ENCODE measurements around the gene TRIM7.
"Not testable (repeated sequence)": the region's sequence is repeated elsewhere in the genome, so short reads cannot be mapped to it uniquely, and the experiment has no call there.

TRIM7 gene

DNA sequence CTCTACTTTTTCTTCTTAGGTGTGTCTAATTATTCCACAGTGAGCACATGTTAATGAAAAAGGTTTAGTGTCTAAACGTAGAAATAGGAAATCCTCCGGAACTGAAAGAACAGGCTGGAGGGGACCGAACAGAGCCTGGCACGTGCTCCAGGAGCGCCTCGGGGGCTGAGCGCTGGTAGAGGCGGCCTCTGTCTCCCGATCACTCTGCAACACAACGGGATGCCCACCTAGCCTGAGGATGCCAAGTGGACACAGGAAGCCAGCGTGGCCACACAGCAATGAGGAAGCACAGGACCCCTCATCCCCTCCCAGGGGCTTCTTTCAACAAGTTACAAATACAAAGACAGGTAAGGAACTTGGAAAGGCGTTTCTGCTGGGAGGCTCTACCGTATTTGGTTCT, 19.4 kb downstream of the TRIM7 start:
- intact Hi-C loops (cut with DNase I), result loop anchor here (5.0 to 10.0 kb wide), 3 partner anchors 77 to 401 kb away; partner anchors contain the start of genes TRIM52 and ZFP62

DNA sequence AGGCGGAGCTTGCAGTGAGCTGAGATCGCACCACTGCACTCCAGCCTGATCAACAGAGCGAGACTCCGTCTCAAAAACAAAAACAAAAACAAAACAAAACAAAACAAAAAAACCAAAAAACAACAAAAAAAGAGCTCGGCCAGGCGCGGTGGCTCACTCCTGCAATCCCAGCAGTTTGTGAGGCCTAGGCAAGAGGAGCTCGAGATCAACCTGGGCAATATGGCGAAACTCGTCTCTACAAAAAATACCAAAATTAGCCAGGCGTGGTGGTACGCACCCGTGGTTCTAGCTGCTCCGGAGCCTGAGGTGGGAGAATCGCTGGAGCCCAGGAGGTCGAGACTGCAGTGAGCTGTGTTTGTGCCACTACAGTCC, 20.2 kb downstream of the TRIM7 start:
- peak in 1 of 10 donors; percentile 56 for DNase-seq
- intact Hi-C loops (cut with DNase I), result loop anchor here (5.0 to 10.0 kb wide), 3 partner anchors 77 to 400 kb away; partner anchors contain the start of genes TRIM52 and ZFP62

More for the DNA sequence above, 19.4 kb downstream of the TRIM7 start:
- DNase-seq, result no peak

DNA sequence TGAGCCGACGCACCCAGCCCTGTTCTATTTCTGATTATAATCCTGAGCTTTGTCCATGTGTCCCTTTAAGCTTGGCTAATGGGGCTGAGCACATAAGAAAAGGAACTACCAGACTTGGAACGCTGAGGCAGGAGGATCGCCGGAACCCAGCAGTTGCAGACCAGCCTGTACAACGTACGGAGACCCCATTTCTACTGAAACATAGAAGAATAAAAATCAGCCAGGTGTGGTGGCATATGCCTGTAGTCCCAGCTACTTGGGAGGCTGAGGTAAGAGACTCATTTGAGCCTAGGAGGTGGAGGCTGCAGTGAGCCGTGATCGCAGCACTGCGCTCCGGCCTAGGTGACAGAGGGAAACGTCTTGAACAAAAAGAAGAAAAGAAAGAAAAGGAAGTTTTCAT, 22.3 kb downstream of the TRIM7 start:
- intact Hi-C loops (cut with DNase I), result loop anchor here (10.0 kb wide), 2 partner anchors 318 to 398 kb away; partner anchors contain the start of gene ZFP62
- no peak for DNase-seq

DNA sequence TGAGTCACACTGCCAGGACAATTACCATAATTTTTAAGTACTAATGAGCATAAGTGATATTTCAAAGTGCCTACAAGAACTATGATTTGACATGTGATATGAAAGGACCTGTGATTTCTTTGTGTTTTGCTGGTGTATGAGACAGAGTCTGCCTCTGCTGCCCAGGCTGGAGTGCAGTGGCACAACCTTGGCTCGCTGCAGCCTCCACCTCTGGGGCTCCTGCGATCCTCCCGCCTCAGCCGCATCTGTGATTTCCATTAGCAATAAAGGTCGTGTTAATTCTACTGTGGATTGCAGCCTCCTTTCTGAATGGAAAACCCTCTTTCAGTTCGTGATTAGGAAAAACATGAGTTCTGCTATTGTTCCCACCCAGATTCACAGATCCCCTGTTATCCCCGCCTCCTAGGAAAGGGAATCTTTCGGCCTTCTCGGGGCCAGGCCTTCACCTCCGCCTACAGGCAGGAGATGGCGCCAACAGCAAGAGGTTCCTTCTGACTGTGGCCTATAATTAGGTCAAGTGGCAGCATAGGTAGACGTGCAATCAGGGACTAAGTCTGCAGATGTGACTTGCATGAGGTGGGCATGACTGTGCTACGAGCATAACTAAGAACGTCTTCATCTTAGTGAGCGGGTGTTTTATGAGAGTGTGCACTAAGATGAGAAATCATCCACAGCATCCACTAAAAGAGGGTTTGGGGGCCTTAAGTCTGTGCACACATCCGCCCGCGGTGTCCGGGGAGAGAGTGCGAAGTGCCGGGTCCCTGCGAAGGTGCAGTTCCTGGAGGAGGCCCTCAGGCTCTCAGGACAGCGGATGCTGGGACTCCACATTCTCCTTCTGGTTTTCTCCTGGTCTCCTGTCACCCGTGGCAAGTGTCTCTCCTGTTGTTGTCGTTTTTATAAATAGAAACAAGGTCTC, 23.1 kb downstream of the TRIM7 start:
- intact Hi-C loops (cut with DNase I), result loop anchor here (10.0 kb wide), 2 partner anchors 317 to 397 kb away; partner anchors contain the start of gene ZFP62
- peak in 2 of 10 donors; percentile 57 to 76 for DNase-seq

DNA sequence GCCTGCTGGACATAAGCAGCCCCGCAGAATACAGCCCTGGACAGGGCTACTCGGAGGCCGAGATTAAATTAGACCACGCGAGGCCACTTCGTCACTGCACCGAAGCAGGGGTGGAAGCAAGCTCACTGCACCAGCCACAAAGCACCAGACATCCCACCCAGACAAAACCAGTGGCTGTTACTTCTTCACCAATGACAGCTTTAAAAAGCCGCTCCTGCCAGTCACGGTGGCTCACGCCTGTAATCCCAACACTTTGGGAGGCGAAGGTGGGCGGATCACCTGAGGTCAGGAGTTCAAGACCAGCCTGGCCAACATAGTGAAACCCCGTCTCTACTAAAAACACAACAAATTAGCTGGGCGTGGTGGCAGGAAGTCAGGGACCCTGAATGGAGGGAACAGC, 27.4 kb downstream of the TRIM7 start:
- intact Hi-C loops (cut with DNase I); DNase-seq: not testable (repeated sequence)

DNA sequence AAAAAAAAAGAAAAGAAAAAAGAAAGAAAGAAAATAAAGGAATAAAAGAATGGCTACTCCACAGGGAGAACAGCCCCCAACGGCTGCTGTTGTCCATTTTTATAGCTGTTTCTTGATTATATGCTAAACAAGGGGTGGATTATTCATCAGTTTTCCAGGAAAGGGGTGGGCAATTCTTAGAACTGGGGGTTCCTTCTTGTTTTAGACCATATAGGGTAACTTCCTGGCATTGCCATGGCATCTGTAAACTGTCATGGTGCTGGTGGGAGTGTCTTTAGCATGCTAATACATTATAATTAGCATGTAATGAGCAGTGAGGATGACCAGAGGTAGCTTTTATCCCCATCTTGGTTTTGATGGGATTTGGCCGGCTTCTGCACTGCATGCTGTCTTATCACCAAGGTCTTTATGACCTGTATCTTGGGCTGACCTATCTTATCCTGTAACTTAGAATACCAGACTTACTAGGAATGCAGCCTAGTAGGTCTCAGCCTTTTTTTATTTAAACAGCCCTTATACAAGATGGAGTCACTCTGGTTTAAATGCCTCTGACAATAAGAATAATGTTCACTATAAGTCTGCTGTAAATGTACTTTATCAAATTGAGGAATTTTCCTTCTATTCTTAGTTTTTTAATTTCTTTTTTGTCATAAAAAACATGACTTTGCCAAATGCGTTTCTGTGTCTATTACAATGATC, 28.6 kb downstream of the TRIM7 start:
- DNase-seq, result no peak
- intact Hi-C loops (cut with DNase I), result no loop called here

DNA sequence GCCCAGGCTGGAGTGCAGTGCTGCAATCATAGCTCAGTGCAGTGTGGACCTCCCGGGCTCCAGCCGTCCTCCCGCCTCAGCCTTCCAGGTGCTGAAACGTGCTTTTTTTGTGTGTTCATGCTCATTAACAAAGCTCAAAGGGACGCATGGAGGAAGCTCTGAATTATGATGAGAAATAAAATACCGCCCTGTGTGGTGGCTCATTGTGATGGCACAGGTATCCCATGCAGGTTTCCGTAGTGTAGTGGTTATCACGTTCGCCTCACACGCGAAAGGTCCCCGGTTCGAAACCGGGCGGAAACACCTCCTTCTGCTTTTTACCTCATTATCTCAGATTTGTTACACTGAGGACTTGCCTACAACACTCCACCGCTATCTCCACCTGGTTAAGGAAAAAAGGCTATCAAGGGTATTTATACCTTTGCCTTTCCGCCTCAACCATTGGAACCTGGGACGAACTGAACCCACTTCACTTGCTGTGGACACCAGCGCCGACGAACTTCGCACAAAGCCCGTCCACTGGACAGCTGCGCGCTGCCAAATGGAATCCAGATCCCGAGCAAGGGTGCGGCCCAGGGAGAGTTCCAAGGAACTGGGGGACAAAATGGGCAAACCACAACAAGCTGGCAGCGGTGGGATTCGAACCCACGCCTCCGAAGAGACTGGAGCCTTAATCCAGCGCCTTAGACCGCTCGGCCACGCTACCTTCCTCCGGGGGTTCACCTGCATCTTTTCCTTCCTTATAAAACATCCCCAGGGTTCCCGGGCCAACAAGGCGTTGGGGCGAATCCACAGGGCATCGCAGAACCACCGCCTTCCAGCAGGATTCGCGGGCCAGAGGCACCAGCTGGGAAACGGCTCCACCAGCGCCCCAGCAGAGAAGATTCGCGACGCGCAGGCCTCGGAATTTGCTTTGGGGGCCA, 31.3 kb downstream of the TRIM7 start:
- DNase-seq, result no peak
- intact Hi-C loops (cut with DNase I), result no loop called here

DNA sequence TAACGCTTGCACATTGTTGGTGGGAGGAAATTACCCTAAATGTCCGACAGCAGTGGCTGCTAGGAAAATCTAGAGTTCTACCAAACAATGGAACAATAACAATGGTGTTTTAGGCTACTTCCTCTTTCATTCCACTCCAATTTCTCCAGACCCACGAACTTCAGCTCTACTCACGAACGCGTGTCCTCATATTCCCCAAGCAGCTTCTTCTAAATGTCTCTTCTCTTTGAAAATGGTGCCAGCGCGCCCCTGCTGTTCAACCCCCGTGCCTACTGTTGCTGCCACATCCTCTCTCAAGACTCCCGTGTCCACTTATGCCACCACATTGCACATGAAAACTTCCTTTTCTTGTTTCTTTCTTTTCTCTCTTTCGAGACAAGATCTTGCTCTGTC, 32.0 kb downstream of the TRIM7 start:
- peak in 1 of 10 donors; percentile 71 for DNase-seq
- intact Hi-C loops (cut with DNase I), result no loop called here

DNA sequence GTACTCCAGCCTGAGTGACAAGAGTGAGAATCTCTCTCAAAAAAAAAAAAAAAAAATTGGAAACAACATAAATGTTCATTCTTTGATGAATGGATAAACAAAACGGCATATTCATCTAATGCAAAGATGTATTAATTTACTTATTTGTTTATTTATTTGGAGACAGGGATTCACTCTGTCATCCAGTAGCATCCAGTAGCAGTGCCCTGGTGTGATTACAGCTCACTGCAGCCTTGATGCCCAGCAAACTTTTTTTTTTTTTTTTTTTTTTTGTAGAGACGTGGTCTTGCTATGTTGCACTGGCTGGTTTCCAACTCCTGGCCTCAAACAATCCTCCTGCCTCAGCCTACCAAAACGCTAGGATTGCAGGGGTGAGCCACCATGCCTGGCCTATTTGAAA, 33.2 kb downstream of the TRIM7 start:
- intact Hi-C loops (cut with DNase I), result no loop called here
- no peak for DNase-seq

DNA sequence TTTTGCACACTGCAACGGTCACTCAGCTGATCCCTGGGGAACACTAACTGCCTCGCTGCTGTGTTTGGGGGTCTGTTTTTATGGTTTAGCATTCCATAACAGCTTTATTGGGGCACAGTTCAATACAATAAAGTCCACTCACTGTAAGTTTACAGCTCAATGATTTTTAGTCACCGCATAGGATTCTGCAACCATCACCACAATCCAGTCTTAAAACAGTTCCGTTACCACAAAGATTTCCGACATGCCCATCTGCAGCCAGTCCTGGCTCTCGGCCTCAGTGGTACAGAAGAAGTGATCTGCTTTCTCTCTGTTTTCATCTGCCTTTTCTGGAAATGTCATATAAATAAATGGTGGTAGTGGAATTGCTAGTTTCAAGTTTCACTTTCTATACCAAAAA, 34.0 kb downstream of the TRIM7 start:
- no peak for DNase-seq
- intact Hi-C loops (cut with DNase I), result no loop called here

DNA sequence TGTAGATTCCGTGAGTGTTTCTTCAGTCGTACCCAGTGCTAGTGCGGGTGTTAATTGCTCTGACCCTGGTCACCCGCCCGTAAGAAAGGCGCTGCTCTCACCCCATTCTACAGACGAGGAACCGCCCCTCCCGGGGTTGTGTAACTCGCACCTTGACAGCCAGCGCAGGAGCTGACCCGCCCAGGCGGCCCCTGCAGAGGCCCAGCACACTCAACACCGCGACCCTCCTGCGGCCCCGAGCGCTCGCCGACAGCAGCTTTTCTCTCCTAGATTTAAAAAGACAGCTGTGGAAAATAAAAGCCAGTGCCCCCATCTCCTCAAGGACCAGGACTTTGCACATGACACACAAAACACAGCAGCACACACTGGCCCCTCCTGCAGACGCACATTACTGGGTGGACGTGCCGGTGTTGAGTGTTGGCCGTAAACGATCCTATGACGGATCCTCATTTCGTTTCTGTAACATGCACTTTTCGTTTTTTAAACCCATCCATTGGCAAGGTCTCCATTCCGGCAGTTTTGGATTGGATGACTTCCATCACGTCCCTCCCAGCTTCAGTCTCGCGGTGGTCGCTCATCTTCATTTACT, 34.7 kb downstream of the TRIM7 start:
- intact Hi-C loops (cut with DNase I), result no loop called here
- DNase-seq, result no peak

DNA sequence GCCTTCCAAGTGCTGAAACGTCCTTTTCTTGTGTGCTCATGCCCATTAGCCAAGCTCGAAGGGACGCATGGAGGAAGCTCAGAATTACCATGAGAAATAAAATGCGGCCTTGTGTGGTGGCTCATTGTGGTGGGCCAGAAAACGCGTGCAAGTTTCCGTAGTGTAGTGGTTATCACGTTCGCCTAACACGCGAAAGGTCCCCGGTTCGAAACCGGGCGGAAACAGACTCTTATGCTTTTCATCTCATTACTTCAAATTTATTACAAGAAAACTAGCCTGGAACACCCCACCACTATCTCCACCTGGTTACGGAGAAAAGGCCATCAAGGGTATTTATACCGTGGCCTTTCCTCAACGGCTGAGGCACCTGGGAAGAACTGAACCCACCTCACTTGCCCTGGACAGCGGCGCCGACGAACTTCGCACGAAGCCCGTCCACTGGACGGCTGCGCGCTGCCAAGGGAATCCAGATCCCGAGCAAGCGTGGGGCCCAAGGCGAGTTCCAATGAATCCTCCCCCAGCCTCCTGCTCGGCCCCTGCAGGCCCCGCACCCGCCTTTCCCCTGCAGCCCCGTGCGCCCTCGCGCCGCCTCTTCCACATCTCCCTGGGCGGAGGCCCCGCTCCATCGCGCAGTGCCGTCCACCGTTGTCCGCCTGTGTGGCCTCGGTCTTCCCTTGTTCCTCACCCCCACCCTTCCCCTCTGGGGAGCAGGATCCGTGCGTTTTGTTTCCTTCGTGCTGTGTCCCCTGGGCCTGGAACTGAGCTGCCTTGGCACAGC, 35.3 kb downstream of the TRIM7 start:
- peak in 1 of 10 donors; percentile 28 for DNase-seq
- intact Hi-C loops (cut with DNase I), result not testable (repeated sequence)

DNA sequence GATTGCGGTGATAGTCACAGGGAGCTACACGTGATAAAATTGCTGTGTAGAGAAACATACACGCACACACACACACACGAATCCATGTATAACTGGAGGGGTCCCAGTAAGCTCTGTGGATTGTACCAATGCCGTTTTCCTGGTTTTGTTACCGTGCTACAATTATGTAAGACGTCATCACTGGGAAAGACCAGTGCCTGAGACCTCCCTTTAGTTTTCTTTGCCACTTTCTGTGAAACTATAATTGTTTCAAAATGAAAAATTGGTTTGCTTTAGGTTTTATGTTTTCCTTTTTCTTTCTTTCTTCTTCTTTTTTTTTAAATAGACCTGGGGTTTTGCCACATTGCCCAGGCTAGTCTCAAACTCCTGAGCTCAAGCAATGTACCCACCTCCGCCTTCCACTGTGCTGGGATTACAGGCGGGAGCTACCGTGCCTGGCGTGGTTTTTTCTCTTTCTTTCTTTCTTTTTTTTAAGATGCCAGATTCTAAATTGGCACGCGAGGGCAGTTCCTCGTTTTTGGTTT, 36.3 kb downstream of the TRIM7 start:
- intact Hi-C loops (cut with DNase I), result no loop called here
- DNase-seq, result no peak

DNA sequence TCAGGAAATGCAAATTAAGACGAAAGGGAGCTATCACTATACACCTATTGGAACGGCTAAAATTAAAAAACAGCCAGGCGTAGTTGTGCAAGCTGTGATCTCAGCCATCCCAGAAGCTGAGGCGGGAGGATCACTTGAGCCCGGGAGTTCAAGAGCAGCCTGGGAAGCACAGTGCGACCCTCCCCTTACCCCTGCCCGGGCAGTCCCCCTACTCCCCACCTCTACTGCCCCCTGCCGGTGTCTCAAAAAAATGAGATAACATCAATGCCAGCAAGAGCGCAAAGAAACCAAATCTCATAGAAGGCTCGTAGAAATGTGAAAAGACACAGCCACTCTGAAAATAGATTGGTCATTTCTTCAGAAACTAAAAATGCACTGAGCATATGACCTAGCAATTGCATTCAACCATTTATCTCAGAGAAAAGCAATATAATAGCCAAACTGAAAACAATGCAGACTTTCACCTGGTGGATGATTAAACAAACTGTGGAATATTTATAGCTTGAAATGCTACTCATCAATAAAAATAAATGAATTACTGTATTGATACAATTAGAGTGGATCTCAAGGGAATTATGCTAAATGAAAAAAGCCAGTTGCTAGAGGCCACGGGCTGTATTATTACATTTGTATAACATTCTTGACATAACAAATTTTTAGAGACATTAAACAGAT, 37.0 kb downstream of the TRIM7 start:
- DNase-seq, result no peak
- intact Hi-C loops (cut with DNase I), result no loop called here

DNA sequence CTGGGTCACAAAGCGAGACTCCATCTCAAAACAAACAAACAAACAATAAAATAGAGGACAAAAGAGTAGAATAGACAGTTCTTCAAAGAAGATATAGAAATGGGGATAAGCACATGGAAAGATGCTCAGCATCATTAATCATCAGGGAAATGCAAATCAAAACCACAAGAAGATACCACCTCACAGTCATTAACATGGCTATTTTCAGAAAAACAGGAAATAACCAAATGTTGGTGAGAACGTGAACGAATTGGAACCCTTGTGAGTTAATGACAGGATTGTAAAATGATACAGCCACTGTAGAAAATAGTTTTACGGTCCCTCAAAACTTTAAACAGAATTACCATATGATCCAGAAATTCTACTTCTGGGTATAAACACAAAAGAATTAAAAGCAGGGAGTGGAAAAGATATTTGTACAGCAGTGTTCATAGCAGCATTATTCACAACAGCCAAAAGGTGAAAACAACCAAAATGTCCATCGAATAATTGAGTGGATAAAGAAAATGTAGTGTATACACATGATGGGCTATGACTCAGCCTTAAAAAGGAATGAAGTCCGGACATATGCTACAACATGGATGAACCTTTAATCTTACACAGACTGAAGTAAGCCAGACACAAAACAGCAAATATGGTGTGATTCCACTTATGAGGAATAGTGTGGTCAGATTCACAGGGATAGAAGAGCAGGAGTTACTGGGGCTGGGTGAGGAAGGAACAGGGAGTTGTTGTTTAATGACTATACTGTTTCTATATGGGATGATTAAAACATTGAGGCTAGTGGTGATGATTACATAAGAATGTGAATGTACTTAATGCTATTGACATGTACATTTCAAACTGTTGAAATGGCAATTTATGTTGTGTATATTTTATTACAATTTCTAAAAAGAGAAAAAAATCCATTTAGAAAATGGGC, 37.9 kb downstream of the TRIM7 start:
- no peak for DNase-seq
- intact Hi-C loops (cut with DNase I), result no loop called here

DNA sequence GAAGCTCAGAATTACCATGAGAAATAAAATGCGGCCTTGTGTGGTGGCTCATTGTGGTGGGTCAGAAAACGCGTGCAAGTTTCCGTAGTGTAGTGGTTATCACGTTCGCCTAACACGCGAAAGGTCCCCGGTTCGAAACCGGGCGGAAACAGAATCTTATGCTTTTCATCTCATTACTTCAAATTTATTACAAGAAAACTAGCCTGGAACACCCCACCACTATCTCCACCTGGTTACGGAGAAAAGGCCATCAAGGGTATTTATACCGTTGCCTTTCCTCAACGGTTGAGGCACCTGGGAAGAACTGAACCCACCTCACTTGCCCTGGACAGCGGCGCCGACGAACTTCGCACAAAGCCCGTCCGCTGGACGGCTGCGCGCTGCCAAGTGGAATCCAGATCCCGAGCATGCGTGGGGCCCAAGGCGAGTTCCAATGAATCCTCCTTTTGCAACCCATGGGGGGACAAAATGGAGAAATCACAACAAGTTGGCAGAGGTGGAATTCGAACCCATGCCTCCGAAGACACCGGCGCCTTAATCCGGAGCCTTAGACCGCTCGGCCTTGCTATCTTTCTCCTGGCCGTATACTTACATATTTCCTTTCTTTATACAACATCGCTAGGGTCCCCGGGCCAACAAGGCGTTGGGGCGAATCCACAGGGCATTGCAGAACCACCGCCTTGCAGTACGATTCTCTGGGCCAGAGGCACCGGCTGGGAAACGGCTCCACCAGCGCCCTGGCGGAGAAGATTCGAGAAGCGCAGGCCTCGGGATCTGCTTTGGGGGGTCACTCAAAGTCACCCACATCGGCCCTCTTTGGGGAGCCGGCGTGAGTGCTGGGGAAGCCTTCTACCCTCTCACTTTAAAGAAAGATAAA, 40.7 kb downstream of the TRIM7 start:
- intact Hi-C loops (cut with DNase I), result no loop called here
- DNase-seq, result no peak
